ENCODE measurements around the gene CNOT8. TPM values are rescaled to one million over a fixed set of nuclear protein-coding genes. Genes with fewer than 3 reads are reported as not detected.

CNOT8 gene
- total and polyA plus RNA-seq, 2 of the 4 experiments (the other 2 are of a cell fraction), result 41.4 to 49.1 TPM

DNA sequence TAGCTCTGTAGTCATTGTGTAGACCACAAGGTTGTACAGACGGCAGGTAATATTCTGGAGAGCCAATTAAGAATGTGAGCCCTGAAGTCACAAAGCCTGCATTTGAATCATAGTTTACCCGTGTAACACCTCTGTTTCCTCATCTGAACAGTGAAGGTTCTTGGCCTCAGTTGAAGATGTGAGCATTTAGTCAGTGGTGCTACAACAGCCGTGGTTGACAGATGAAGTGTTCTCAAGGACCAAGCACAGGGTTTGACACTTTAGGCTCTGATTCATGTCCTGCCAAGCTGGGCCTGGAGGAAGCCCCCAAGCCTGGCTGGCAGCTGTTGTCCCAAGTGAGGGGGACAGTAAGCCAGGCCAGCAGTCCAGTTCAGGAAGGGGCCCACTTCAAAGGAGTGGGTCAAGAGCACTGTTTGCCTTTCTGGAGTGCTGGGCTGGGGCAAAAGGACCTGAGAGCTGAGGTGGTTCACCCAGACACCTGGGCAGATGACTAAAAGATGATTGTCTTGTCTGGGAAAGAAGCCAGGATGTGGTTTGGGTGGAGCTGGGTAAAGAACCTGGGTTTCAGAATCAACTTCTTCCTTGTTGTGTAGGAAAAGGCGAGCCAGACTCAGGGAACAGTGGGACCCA is 28.7 kb upstream of the CNOT8 start:
- ChIA-PET CTCF (no interaction called here), POLR2A (ENCODE audit: unreplicated experiment) (interaction anchor here (0.6 kb wide), 2 partner anchors 13 to 122 kb away, joined by 6 to 9 read pairs; no protein-coding TSS in a partner anchor)
- H3K14ac ChIP-seq (replicated peaks; ENCODE audit: low read depth, low read length), result no peak overlapping the region
- 85% methylated on average over 2 of the region's 4 CpGs; no CpG with 5 or more reads in 1 of the 2 experiments for WGBS, 2 experiments (ENCODE audit: extremely low coverage in 2 of 2, insufficient read length in 1 of 2)
- H3K27me3 ChIP-seq (ENCODE audit: control insufficient read depth, insufficient read depth, low read length), result no peaks in the 10 kb centered on the region
- no peak overlapping the region for H4K5ac ChIP-seq (ENCODE audit: low read depth, low read length)
- no peaks in the 10 kb centered on the region for H3K9me3 ChIP-seq (ENCODE audit: control insufficient read depth, insufficient read depth, low read length)
- H3K18ac ChIP-seq (ENCODE audit: low read depth, low read length), result no peak overlapping the region
- peak overlapping the region; percentile 11 for H2AK9ac ChIP-seq (replicated peaks; ENCODE audit: low read depth, low read length, poor library complexity)
- H3K23ac ChIP-seq (ENCODE audit: low read depth, low read length), result no peak overlapping the region
- no peak overlapping the region for H4K91ac ChIP-seq (ENCODE audit: insufficient read depth, low read depth, low read length)
- H3K79me1 ChIP-seq (ENCODE audit: low read depth in 1 of 2, low read length in 2 of 2), result peaks cover 0 to under 1% of the 10 kb centered on the region in 2 experiments; a peak in 1 of 4 replicates
- no peak overlapping the region for H3K56ac ChIP-seq (ENCODE audit: extremely low read depth, insufficient read depth, low read length)
- no peak overlapping the region for H2AFZ ChIP-seq (replicated peaks; ENCODE audit: low read length, poor library complexity)
- BruUV-seq (replicated peaks), result no TSS peak
- peaks cover 7% of the 10 kb centered on the region; the same call in 1 of the 2 replicates for H4K20me1 ChIP-seq (ENCODE audit: insufficient read depth, low read length)
- dilution Hi-C loops (cut with HindIII; ENCODE audit: low sequenced_read_pairs, unreplicated experiment) (no loop called here), in situ Hi-C loops (cut with MboI; ENCODE audit: low sequenced_read_pairs) (no loop called here), intact Hi-C loops (cut with micrococcal nuclease) (no loop called here)
- peaks cover 30% of the 10 kb centered on the region; the same call in 1 of the 2 replicates for H3K36me3 ChIP-seq (ENCODE audit: control insufficient read depth, insufficient read depth, low read length)
- H2BK120ac ChIP-seq (ENCODE audit: low read depth, low read length), result no peak overlapping the region
- H3K9me1 ChIP-seq (ENCODE audit: insufficient read depth, low read length), result peaks cover 6% of the 10 kb centered on the region
- TF ChIP-seq MAZ (IDR thresholded peaks at IDR 0.05; ENCODE audit: borderline replicate concordance, low read depth, low read length) (no peak), CEBPB (IDR thresholded peaks at IDR 0.05; ENCODE audit: low read depth, low read length) (no peak), RCOR1 (IDR thresholded peaks at IDR 0.05; ENCODE audit: insufficient replicate concordance, low read length) (no peak), FOS (IDR thresholded peaks at IDR 0.05; ENCODE audit: low read depth, low read length) (no peak), CHD1 (IDR thresholded peaks at IDR 0.05; ENCODE audit: low read depth, low read length) (no peak)
- TF ChIP-seq, protein P1, sequence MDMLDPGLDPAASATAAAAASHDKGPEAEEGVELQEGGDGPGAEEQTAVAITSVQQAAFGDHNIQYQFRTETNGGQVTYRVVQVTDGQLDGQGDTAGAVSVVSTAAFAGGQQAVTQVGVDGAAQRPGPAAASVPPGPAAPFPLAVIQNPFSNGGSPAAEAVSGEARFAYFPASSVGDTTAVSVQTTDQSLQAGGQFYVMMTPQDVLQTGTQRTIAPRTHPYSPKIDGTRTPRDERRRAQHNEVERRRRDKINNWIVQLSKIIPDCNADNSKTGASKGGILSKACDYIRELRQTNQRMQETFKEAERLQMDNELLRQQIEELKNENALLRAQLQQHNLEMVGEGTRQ (IDR thresholded peaks at IDR 0.05; ENCODE audit: low read depth, low read length), result no peak
- TF ChIP-seq, protein P2, sequence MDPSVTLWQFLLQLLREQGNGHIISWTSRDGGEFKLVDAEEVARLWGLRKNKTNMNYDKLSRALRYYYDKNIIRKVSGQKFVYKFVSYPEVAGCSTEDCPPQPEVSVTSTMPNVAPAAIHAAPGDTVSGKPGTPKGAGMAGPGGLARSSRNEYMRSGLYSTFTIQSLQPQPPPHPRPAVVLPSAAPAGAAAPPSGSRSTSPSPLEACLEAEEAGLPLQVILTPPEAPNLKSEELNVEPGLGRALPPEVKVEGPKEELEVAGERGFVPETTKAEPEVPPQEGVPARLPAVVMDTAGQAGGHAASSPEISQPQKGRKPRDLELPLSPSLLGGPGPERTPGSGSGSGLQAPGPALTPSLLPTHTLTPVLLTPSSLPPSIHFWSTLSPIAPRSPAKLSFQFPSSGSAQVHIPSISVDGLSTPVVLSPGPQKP (IDR thresholded peaks at IDR 0.05; ENCODE audit: borderline replicate concordance, low read depth, low read length), result no peak
- no peak overlapping the region for H3K4ac ChIP-seq (ENCODE audit: low read depth, low read length)
- DNase-seq (peak; percentile 60), ATAC-seq (ENCODE audit: low read depth) (no peak; the same call in 1 of the 2 replicates)
- H3K27ac ChIP-seq (ENCODE audit: insufficient read depth, low read length), result no peak overlapping the region
- H2BK20ac ChIP-seq (ENCODE audit: low read depth, low read length), result no peak overlapping the region
- H2AK5ac ChIP-seq (ENCODE audit: low read depth, low read length), result no peak overlapping the region
- no peak overlapping the region for H2BK5ac ChIP-seq (ENCODE audit: low read depth, low read length, poor library complexity, severe bottlenecking)
- H3K4me2 ChIP-seq (ENCODE audit: low read depth, low read length), result no peak overlapping the region
- no peak overlapping the region for H4K8ac ChIP-seq (ENCODE audit: low read depth in 2 of 2, low read length in 2 of 2)
- H3K4me3 ChIP-seq (ENCODE audit: insufficient read depth, low read depth, low read length), result no peak overlapping the region
- H2BK15ac ChIP-seq (ENCODE audit: low read depth, low read length), result no peak overlapping the region
- no peak overlapping the region for H3K9ac ChIP-seq (ENCODE audit: low read depth, low read length)
- peaks cover under 1% of the 10 kb centered on the region for H3K4me1 ChIP-seq (ENCODE audit: control insufficient read depth, insufficient read depth, low read length)

Measured in IMR-90 (cell line).